ENCODE results near the gene DYNC1H1.

Gene DYNC1H1

GRCh38 chr14:101963052-101963451, 1.3 kb upstream of the DYNC1H1 start:
- TF ChIP-seq CTCF (IDR thresholded peaks at IDR 0.05; ENCODE audit: insufficient read depth, low read depth, low read length, missing control alignments), result no peak
- DNase-seq (ENCODE audit: low read depth), result no peak
- no peak overlapping the region for H3K4me3 ChIP-seq (ENCODE audit: low read length)

GRCh38 chr14:101963656-101964296, 597 bp upstream of the DYNC1H1 start:
- TF ChIP-seq CTCF (IDR thresholded peaks at IDR 0.05; ENCODE audit: insufficient read depth, low read depth, low read length, missing control alignments), result no peak
- no peak for DNase-seq (ENCODE audit: low read depth)
- no peak overlapping the region for H3K4me3 ChIP-seq (ENCODE audit: low read length)

- H3K4me3 ChIP-seq (ENCODE audit: low read length), result peak overlapping the region; percentile 87
- DNase-seq (ENCODE audit: low read depth), result peak; percentile 64
- TF ChIP-seq CTCF (IDR thresholded peaks at IDR 0.05; ENCODE audit: insufficient read depth, low read depth, low read length, missing control alignments), result no peak
Observed at GRCh38 chr14:101965181-101965544, 790 bp downstream of the DYNC1H1 start.

- TF ChIP-seq CTCF (IDR thresholded peaks at IDR 0.05; ENCODE audit: insufficient read depth, low read depth, low read length, missing control alignments), result no peak
- DNase-seq (ENCODE audit: low read depth), result no peak
- H3K4me3 ChIP-seq (ENCODE audit: low read length), result peak overlapping the region; percentile 87
Observed at GRCh38 chr14:101965770-101966722, 1.7 kb downstream of the DYNC1H1 start.

GRCh38 chr14:101966742-101967141, 2.4 kb downstream of the DYNC1H1 start:
- TF ChIP-seq CTCF (IDR thresholded peaks at IDR 0.05; ENCODE audit: insufficient read depth, low read depth, low read length, missing control alignments), result no peak
- H3K4me3 ChIP-seq (ENCODE audit: low read length), result no peak overlapping the region
- DNase-seq (ENCODE audit: low read depth), result no peak

- no peak for TF ChIP-seq CTCF (IDR thresholded peaks at IDR 0.05; ENCODE audit: insufficient read depth, low read depth, low read length, missing control alignments)
- no peak overlapping the region for H3K4me3 ChIP-seq (ENCODE audit: low read length)
- DNase-seq (ENCODE audit: low read depth), result no peak
Observed at GRCh38 chr14:101968186-101968585, 3.8 kb downstream of the DYNC1H1 start.
